CMK (cell line): ENCODE measurements around the gene ATOH1.

Source experiments
- DNase-seq: peaks from one replicate; pipeline ENCODE4 v3.0.0-alpha.2; 2010; ENCODE audit warnings: low read depth

The ATOH1 gene

GRCh38 chr4:93834249-93835066, 5.9 kb downstream of the ATOH1 start:
- no peak for DNase-seq

- no peak for DNase-seq
Observed at GRCh38 chr4:93835929-93836328, 7.4 kb downstream of the ATOH1 start.

DNA sequence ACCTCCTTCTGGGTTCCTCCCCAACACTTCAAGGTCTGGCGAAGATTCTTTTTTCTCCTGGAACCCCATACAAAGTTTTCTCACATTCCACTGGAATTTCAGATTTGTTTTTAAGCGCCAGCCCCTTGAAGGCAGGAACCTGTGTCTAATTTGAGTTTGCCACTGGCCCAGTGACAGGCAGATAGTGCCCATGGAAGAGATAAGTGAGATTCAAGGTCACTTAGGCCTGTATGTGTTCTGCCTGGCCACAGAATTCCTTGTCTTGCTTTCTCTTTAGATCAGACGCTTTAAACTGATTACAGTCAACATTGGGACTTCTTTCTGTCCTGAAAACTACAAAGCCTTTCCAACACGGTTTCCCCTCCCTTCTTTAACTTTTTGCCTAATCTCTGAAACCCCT, 11.2 kb downstream of the ATOH1 start:
- DNase-seq: no peak

DNA sequence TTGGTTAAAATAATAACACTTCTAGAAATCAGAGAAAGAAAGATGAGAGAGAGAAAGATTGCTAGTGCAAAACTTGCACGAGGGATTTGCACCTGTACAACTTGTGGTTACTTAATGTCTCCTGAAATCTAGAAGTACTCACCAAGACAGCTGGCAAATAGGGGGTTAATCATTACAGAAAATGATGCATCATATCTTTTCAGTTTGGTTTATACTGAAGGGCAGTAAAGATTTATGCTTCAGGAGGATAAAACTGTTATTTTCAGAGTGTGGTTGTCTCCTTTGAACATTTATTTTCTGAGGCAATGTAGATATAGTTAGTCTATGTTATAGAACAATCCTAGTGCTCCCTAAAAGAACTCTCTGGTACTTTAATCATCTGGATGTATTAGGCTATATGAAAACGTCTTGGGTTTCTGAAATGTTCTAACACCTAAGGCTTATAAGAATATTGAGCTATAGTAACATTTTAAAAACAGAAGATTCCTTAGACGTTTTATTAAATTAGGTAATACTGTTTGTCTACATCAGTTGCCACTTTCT, 13.3 kb downstream of the ATOH1 start:
- DNase-seq: no peak

- DNase-seq: no peak
Observed at GRCh38 chr4:93842601-93843252, 14.2 kb downstream of the ATOH1 start.

- no peak for DNase-seq
Observed at GRCh38 chr4:93843772-93844171, 15.2 kb downstream of the ATOH1 start.

GRCh38 chr4:93852680-93853079, 24.1 kb downstream of the ATOH1 start:
- no peak for DNase-seq

- no peak for DNase-seq
Observed at GRCh38 chr4:93855926-93856325, 27.4 kb downstream of the ATOH1 start.

- no peak for DNase-seq
Observed at GRCh38 chr4:93865650-93866049, 37.1 kb downstream of the ATOH1 start.

- DNase-seq: no peak
Observed at GRCh38 chr4:93867416-93868001, 39.0 kb downstream of the ATOH1 start.

DNA sequence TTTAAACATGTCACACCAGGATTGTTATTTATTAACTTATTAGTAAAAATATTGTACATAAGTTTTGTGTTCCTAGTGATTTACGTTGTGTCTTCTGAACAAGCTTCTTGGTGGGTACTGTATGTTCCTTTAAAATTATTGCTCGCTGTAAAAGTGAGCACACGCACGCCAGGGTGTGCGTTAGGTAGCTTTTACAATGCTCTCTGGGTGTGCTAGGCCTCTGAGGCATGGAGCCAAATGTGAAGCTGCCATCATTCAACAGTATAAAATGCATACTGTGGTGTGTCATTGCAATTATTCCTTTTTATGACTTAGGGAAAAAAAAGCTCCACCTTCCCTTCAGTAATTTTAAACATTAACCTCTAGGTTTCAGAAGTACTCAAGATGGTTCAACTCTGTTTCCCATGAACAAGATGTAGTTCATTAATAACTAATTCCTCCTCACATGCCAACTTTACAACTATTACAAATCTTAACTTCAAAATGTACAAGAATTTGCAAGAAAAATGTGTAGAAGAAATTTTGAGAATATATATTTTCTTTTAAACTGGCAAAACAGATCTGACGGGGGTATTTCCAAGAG, 42.4 kb downstream of the ATOH1 start:
- DNase-seq: no peak

GRCh38 chr4:93876754-93877153, 48.2 kb downstream of the ATOH1 start:
- DNase-seq: no peak

DNA sequence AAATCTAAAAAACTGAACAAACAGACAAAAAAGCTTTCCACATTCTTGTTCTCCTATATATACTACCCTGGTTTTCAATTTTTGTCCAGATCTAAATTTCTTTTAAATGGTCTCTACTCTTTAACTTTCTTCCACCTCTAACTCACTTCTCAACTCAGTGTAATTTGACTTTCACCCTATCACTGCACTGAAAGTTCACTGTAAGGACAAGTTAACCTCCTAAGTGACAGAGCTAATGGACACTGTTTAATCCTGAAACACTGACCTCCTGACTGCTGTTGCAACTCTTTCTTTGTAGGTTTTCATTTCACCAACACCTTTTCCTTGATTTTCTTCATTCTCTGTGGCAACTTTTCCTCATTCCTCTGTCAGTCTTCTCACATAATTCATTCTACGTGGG, 50.0 kb downstream of the ATOH1 start:
- DNase-seq: no peak

- DNase-seq: no peak
Observed at GRCh38 chr4:93879919-93880318, 51.4 kb downstream of the ATOH1 start.
